Measurements from ENCODE around the gene KIAA1210.
"Not testable (repeated sequence)": the region's sequence is repeated elsewhere in the genome, so short reads cannot be mapped to it uniquely, and the experiment has no call there.

KIAA1210 gene

GRCh38 chrX:119036107-119037029 is 91.2 kb downstream of the KIAA1210 start:
- no peak for DNase-seq (ENCODE audit: low spot score)

- no peak for DNase-seq (ENCODE audit: low spot score)
Observed at GRCh38 chrX:119030990-119031389, 96.6 kb downstream of the KIAA1210 start.

GRCh38 chrX:119029656-119030055 is 98.0 kb downstream of the KIAA1210 start:
- DNase-seq (ENCODE audit: low spot score): not testable (repeated sequence)

GRCh38 chrX:119028733-119029330 is 98.8 kb downstream of the KIAA1210 start:
- no peak for DNase-seq (ENCODE audit: low spot score)
